ENCODE results near the gene NECAB2. TPM values are rescaled to one million over a fixed set of nuclear protein-coding genes. Genes with fewer than 3 reads are reported as not detected.

The NECAB2 gene
- total RNA-seq, 4 donors from 2014 or later, result 1.1 TPM; not detected in 3

DNA sequence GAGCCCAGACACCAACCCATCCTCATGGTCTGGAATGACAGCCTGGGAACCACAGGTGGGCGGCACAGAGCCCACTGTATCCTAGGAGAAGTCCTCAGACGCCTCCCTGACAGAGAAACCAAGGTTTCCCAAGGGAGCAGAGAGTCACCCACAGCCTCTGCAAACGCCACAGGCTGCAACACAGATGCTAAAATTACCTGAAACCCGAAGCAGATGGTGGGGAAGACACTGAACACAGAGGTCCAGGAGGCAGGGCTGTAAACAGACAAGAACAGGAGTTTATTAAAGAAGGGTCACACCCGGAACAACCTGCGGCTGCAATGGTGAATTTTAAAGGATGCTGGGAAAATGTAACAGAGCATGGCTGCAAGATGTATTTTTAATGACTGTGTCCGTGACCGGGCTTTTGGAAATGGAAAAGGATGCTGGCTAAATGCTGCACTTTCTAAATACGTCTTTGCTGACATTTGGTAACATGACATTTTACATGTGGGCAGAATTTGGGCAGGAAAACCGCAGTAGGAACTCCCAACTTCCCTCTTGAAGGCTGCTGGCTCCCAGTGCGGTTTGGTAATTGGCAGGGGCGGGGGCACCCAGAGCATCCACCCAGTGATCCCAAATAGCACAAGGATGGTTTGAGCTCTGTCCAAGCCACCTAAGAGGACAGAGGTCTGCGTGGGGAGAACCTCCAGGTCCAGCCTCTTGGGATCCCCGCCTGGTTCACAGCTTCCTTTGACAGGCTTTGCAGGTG is 61.4 kb downstream of the NECAB2 start:
- H3K4me3 ChIP-seq, result no peak overlapping the region
- no peak overlapping the region for H3K27ac ChIP-seq
- H3K4me1 ChIP-seq, result no peaks in the 10 kb centered on the region
- no peak for ATAC-seq
- 70 to 75% methylated on average over 2 to 10 of the region's 14 CpGs for WGBS, 2 donors (ENCODE audit: low coverage in 1 of 2)
- no peaks in the 10 kb centered on the region for H3K36me3 ChIP-seq
- peaks cover 9% of the 10 kb centered on the region for H3K27me3 ChIP-seq
- no peaks in the 10 kb centered on the region for H3K9me3 ChIP-seq
- TF ChIP-seq POLR2AphosphoS5 (IDR thresholded peaks at IDR 0.05), result no peak
- TF ChIP-seq EP300 (IDR thresholded peaks at IDR 0.05), result no peak
- TF ChIP-seq, protein P1, sequence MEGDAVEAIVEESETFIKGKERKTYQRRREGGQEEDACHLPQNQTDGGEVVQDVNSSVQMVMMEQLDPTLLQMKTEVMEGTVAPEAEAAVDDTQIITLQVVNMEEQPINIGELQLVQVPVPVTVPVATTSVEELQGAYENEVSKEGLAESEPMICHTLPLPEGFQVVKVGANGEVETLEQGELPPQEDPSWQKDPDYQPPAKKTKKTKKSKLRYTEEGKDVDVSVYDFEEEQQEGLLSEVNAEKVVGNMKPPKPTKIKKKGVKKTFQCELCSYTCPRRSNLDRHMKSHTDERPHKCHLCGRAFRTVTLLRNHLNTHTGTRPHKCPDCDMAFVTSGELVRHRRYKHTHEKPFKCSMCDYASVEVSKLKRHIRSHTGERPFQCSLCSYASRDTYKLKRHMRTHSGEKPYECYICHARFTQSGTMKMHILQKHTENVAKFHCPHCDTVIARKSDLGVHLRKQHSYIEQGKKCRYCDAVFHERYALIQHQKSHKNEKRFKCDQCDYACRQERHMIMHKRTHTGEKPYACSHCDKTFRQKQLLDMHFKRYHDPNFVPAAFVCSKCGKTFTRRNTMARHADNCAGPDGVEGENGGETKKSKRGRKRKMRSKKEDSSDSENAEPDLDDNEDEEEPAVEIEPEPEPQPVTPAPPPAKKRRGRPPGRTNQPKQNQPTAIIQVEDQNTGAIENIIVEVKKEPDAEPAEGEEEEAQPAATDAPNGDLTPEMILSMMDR (IDR thresholded peaks at IDR 0.05), result no peak
- TF ChIP-seq POLR2A (IDR thresholded peaks at IDR 0.05), result no peak

DNA sequence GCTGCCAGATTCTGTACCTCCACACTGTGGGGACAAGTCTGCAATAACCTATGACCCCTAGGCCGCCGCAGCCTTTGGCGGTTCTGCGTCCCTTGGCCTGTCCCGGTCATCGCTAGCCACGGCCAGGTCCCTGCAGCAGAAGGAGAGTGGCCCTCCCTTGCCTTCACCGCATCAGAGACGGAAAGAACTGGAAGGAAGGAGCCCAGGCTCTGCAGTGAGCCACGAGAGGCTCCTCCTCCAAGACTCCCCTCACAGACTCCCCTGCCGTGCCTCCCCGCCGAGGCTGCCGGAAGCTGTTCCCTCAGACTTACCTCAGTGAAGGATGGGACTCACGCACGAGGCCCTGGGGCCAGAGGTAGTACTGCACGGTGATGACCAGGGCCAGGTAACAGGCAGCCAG is 63.5 kb downstream of the NECAB2 start:
- WGBS, 2 donors (ENCODE audit: low coverage in 1 of 2), result no CpG with 5 or more reads among the region's 17 CpGs
- Histone ChIP-seq H3K9me3 (peaks cover 0 to 11% (median 0%) of the 10 kb centered on the region in 3 donors), H3K4me1 (no peaks in the 10 kb centered on the region), H3K4me3 (no peak overlapping the region), H3K36me3 (no peaks in the 10 kb centered on the region), H3K27me3 (peaks cover 9% of the 10 kb centered on the region), H3K27ac (no peak overlapping the region)
- peak; percentile 19 for ATAC-seq
- TF ChIP-seq POLR2A (IDR thresholded peaks at IDR 0.05) (no peak), EP300 (IDR thresholded peaks at IDR 0.05) (no peak), POLR2AphosphoS5 (IDR thresholded peaks at IDR 0.05) (no peak)
- TF ChIP-seq, protein P1 (IDR thresholded peaks at IDR 0.05), result no peak

DNA sequence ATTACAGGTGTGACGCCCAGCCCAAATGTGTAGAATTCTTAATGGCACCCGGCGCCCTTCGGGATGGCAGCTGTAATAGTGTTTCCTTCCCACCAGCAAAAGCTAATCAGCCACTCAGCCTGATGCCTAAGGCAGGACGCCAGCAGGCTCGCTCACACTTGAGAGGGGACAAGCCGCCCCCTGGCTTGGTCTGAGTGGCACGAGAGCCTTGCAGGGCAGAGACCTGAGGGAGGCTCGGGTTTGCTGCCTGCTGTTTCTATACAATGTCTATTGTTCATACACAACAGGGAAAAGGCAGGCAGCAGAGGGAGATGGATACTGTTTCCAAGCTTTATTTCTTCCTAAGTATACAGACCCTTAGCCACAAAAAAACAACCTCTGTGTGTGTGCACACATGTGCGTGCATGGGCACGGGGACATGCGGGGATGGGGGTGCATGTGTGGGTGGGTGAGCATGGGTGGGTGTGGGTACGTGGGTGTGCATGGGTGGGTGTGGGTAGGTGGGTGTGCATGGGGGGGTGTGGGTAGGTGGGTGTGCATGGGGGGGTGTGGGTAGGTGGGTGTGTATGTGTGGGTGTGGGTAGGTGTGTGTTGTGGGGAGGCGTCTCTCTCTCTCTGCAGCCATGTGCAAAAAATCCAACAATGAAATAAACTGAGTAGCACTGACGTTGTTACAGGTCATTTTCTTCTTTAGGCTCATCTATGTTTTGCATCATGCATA is 64.6 kb downstream of the NECAB2 start:
- Histone ChIP-seq H3K36me3 (no peaks in the 10 kb centered on the region), H3K4me1 (no peaks in the 10 kb centered on the region), H3K27me3 (peaks cover 16% of the 10 kb centered on the region), H3K27ac (no peak overlapping the region), H3K4me3 (no peak overlapping the region), H3K9me3 (peaks cover 0 to 14% (median 0%) of the 10 kb centered on the region in 3 donors)
- TF ChIP-seq EP300 (IDR thresholded peaks at IDR 0.05) (no peak), POLR2A (IDR thresholded peaks at IDR 0.05) (no peak), POLR2AphosphoS5 (IDR thresholded peaks at IDR 0.05) (no peak)
- TF ChIP-seq, protein P1 (IDR thresholded peaks at IDR 0.05), result no peak
- WGBS, 2 donors (ENCODE audit: low coverage in 1 of 2), result 47 to 75% methylated on average over 4 to 7 of the region's 15 CpGs
- ATAC-seq, result no peak

DNA sequence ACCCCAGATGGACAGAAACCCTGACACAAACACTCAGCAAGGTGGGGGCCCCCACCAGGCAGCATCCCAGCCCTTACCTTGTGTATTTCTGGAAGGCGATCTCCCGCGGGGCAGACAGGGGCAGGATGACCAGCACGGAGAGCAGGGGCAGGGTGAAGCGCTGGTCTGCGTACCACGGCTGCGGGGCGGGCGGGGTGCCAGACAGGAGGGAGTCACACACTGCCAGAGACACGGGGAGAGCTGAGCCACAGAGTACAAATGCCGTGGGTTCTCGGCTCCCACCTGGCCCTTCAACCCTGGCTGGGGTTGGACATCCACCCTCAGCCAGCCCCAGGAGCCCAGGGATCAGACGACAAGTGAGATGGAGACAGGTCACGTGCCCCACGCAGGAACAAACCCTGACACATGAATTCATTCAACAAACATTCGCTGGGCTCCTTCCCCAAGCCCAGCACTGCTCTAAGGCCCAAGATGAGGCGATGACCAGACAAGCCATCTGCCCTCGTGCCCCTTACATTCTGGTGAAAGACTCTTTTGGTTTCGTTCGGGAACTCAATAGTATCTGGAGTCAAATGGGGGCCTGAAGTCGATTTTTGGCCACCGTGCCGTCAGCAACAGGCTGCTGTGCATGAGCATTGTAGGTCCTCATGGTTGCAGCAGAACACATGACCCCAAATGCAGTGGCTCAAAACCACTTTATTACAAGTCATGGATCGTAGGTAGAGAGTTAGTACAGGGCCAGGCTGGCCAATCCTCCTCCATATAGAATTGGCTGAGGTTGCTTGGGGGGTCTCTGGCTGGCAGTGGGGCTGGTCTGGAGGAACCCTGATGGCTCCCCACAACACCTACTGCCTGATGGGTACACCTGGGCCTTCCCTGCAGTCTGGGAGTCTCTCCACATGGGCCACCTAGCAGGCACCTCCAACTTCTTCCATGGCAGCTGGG is 65.5 kb downstream of the NECAB2 start:
- TF ChIP-seq, protein P1 (IDR thresholded peaks at IDR 0.05), result no peak
- TF ChIP-seq POLR2A (IDR thresholded peaks at IDR 0.05), result no peak
- TF ChIP-seq POLR2AphosphoS5 (IDR thresholded peaks at IDR 0.05), result no peak
- TF ChIP-seq EP300 (IDR thresholded peaks at IDR 0.05), result no peak
- WGBS, 2 donors (ENCODE audit: low coverage in 1 of 2), result 71 to 89% methylated on average over 5 to 6 of the region's 25 CpGs
- Histone ChIP-seq H3K36me3 (no peaks in the 10 kb centered on the region), H3K27me3 (peaks cover 21% of the 10 kb centered on the region), H3K27ac (no peak overlapping the region), H3K9me3 (peaks cover 0 to 14% (median 0%) of the 10 kb centered on the region in 3 donors), H3K4me1 (no peaks in the 10 kb centered on the region), H3K4me3 (no peak overlapping the region)
- no peak for ATAC-seq

Measured in gastroesophageal sphincter (tissue), 4 donors.